ENCODE results near the gene TLL1. TPM values are rescaled to one million over a fixed set of nuclear protein-coding genes. Genes with fewer than 3 reads are reported as not detected.

Gene TLL1
- total RNA-seq, 1 donor from 2014 or later = 2.6 TPM

DNA sequence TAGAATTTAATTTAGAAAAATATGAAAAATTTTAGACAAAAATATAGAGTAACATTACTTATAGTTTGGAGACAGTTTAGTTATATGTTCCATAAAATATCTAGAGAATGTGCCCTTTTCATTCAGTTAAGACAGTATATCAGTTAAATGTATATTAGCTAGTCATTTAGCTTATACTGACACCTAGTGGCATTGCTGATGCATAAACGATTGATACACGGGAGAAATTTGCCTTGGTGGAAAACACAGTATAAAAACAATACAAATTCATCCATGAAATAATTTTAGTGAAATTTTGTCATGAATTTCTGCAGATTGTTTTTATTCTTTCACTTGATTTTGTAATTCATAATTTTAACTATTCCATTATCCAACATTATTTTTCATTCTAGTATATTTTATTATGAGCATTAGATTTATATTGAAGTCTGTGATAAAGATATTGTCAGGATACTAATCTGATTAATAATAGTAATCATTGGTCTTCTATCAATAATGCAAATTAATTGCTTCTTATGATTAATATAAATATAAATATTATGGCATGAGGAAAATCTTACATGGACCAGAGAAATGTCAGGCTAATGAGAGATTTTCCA, 219.0 kb downstream of the TLL1 start:
- no peak overlapping the region for H3K9ac ChIP-seq (ENCODE audit: low read depth in 1 of 3, low read length in 3 of 3)
- no peaks in the 10 kb centered on the region for H3K27me3 ChIP-seq (ENCODE audit: control insufficient read depth in 3 of 3, insufficient read depth in 3 of 3, low read length in 3 of 3)
- no peaks in the 10 kb centered on the region for H3K36me3 ChIP-seq (ENCODE audit: control insufficient read depth in 3 of 3, insufficient read depth in 3 of 3, low read length in 3 of 3)
- H3K27ac ChIP-seq (ENCODE audit: low read depth, low read length) = no peak overlapping the region
- no peak overlapping the region for H3K4me3 ChIP-seq (ENCODE audit: low read length in 3 of 3)
- no peaks in the 10 kb centered on the region for H3K9me3 ChIP-seq (ENCODE audit: control insufficient read depth in 3 of 3, low read length in 3 of 3)
- H3K4me1 ChIP-seq (ENCODE audit: control insufficient read depth in 3 of 3, insufficient read depth in 3 of 3, low read length in 3 of 3) = no peaks in the 10 kb centered on the region

DNA sequence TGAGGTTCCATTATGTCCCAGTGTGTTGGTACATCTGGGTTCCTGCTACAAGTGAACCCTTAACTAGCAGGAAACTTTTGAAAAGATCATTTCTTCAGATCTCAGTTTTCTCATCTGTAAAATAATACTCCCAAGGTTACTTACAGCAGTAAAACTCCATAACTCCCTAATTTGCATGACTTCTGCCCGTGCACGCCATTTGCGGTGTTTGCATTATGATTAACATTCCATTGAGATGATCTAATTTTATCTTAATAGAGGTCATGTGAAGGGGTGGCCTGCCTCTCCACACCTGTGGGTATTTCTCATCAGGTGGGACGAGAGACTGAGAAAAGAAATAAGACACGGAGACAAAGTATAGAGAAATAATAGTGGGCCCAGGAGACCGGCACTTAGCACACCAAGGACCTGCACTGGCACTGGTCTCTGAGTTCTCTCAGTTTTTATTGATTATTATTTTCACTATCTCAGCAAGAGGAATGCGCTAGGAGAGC, 219.8 kb downstream of the TLL1 start:
- Histone ChIP-seq H3K4me1 (ENCODE audit: control insufficient read depth in 3 of 3, insufficient read depth in 3 of 3, low read length in 3 of 3) (no peaks in the 10 kb centered on the region), H3K9ac (ENCODE audit: low read depth in 1 of 3, low read length in 3 of 3) (no peak overlapping the region), H3K27ac (ENCODE audit: low read depth, low read length) (no peak overlapping the region), H3K4me3 (ENCODE audit: low read length in 3 of 3) (no peak overlapping the region), H3K27me3 (ENCODE audit: control insufficient read depth in 3 of 3, insufficient read depth in 3 of 3, low read length in 3 of 3) (no peaks in the 10 kb centered on the region), H3K36me3 (ENCODE audit: control insufficient read depth in 3 of 3, insufficient read depth in 3 of 3, low read length in 3 of 3) (no peaks in the 10 kb centered on the region), H3K9me3 (ENCODE audit: control insufficient read depth in 3 of 3, low read length in 3 of 3) (no peaks in the 10 kb centered on the region)

DNA sequence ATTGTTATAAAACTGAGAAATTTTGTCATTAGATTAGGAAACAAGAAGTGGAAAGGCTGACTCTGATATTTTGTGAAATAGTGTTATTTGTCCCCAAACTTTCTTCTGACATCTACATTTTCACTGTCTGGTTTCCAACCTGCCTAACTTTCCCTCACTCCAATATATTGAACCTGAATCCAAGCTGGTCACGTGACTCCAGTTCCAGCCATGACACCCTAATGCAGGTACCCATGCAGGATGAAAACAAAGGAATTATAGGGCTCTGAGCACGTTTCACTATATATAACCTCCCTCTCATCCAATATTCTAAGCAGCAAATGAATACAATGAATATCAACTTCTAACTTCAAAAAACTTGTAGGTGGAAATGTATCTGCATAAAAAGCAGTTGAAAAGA, 231.6 kb downstream of the TLL1 start:
- Histone ChIP-seq H3K4me1 (ENCODE audit: control insufficient read depth in 3 of 3, insufficient read depth in 3 of 3, low read length in 3 of 3) (no peaks in the 10 kb centered on the region), H3K27ac (ENCODE audit: low read depth, low read length) (no peak overlapping the region), H3K36me3 (ENCODE audit: control insufficient read depth in 3 of 3, insufficient read depth in 3 of 3, low read length in 3 of 3) (no peaks in the 10 kb centered on the region), H3K27me3 (ENCODE audit: control insufficient read depth in 3 of 3, insufficient read depth in 3 of 3, low read length in 3 of 3) (no peaks in the 10 kb centered on the region), H3K4me3 (ENCODE audit: low read length in 3 of 3) (no peak overlapping the region), H3K9me3 (ENCODE audit: control insufficient read depth in 3 of 3, low read length in 3 of 3) (peaks cover 0 to 3% (median 2%) of the 10 kb centered on the region in 3 donors), H3K9ac (ENCODE audit: low read depth in 1 of 3, low read length in 3 of 3) (no peak overlapping the region)

DNA sequence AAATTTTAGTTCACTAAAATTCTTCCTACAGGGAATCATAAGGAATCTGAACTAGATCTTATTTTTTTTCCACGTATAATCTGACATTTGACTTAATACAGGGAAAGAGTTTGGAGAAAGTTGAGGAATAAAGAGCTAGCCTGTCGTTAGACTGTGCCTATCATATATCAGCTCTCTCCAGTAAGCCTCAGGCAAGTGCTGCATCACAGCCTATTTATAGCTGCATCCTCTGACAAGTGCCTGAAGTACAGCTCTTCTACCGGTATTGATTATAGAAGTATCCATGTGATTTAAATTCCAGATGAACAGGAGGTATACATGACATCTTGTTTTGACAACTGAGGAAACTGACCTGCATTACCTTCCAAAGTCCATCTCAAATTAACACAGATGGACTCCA, 248.9 kb downstream of the TLL1 start:
- no peaks in the 10 kb centered on the region for H3K36me3 ChIP-seq (ENCODE audit: control insufficient read depth in 3 of 3, insufficient read depth in 3 of 3, low read length in 3 of 3)
- H3K9me3 ChIP-seq (ENCODE audit: control insufficient read depth in 3 of 3, low read length in 3 of 3) = no peaks in the 10 kb centered on the region
- no peaks in the 10 kb centered on the region for H3K4me1 ChIP-seq (ENCODE audit: control insufficient read depth in 3 of 3, insufficient read depth in 3 of 3, low read length in 3 of 3)
- H3K27me3 ChIP-seq (ENCODE audit: control insufficient read depth in 3 of 3, insufficient read depth in 3 of 3, low read length in 3 of 3) = no peaks in the 10 kb centered on the region
- H3K4me3 ChIP-seq (ENCODE audit: low read length in 3 of 3) = peak overlapping the region; percentile 28 to 63 (median 28)
- no peak overlapping the region for H3K27ac ChIP-seq (ENCODE audit: low read depth, low read length)
- H3K9ac ChIP-seq (ENCODE audit: low read depth in 1 of 3, low read length in 3 of 3) = peak overlapping the region in 2 of 3 donors; percentile 22 to 47

DNA sequence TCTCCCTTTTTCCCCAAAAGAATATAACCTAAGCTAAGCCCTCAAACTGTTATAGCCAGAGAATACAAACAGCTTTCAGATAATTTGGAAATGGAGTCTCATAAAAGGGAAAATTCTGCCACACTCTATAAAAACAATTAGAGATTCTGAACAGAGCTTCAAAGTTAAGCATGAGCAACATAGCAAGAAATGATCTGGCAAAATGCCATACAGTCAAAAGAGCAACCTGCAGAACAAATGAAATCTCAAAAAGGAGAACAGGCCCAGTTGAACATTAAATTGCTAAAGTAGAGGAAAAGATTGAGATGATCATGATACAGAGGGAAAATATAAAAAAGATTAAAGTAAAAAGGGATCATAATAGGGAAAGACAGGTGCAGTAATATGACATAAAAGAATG, 250.5 kb downstream of the TLL1 start:
- H3K36me3 ChIP-seq (ENCODE audit: control insufficient read depth in 3 of 3, insufficient read depth in 3 of 3, low read length in 3 of 3) = no peaks in the 10 kb centered on the region
- no peak overlapping the region for H3K4me3 ChIP-seq (ENCODE audit: low read length in 3 of 3)
- H3K27me3 ChIP-seq (ENCODE audit: control insufficient read depth in 3 of 3, insufficient read depth in 3 of 3, low read length in 3 of 3) = no peaks in the 10 kb centered on the region
- no peak overlapping the region for H3K9ac ChIP-seq (ENCODE audit: low read depth in 1 of 3, low read length in 3 of 3)
- H3K27ac ChIP-seq (ENCODE audit: low read depth, low read length) = no peak overlapping the region
- H3K4me1 ChIP-seq (ENCODE audit: control insufficient read depth in 3 of 3, insufficient read depth in 3 of 3, low read length in 3 of 3) = no peaks in the 10 kb centered on the region
- no peaks in the 10 kb centered on the region for H3K9me3 ChIP-seq (ENCODE audit: control insufficient read depth in 3 of 3, low read length in 3 of 3)

DNA sequence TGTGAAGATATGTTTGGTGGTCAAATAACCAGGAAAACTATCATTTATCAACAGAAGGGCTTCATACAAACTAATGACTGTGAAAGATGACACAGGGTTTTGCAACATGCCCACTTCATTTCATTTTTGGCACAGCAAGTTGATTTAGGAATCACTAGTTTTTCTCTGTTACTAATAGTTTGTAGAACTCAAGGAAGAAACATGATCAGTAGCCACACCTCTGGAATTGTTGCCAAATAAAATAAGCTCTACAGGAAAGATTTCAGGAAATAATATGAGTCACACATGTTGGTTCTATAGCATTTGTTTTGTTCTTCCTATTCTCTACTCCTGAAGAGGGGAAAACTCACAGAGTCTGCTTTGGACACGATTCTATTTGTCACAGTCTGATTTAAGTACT, 255.4 kb downstream of the TLL1 start:
- no peaks in the 10 kb centered on the region for H3K36me3 ChIP-seq (ENCODE audit: control insufficient read depth in 3 of 3, insufficient read depth in 3 of 3, low read length in 3 of 3)
- H3K9ac ChIP-seq (ENCODE audit: low read depth in 1 of 3, low read length in 3 of 3) = no peak overlapping the region
- H3K27me3 ChIP-seq (ENCODE audit: control insufficient read depth in 3 of 3, insufficient read depth in 3 of 3, low read length in 3 of 3) = no peaks in the 10 kb centered on the region
- no peaks in the 10 kb centered on the region for H3K4me1 ChIP-seq (ENCODE audit: control insufficient read depth in 3 of 3, insufficient read depth in 3 of 3, low read length in 3 of 3)
- no peak overlapping the region for H3K27ac ChIP-seq (ENCODE audit: low read depth, low read length)
- H3K4me3 ChIP-seq (ENCODE audit: low read length in 3 of 3) = no peak overlapping the region
- peaks cover 0 to 2% (median 0%) of the 10 kb centered on the region in 3 donors for H3K9me3 ChIP-seq (ENCODE audit: control insufficient read depth in 3 of 3, low read length in 3 of 3)

DNA sequence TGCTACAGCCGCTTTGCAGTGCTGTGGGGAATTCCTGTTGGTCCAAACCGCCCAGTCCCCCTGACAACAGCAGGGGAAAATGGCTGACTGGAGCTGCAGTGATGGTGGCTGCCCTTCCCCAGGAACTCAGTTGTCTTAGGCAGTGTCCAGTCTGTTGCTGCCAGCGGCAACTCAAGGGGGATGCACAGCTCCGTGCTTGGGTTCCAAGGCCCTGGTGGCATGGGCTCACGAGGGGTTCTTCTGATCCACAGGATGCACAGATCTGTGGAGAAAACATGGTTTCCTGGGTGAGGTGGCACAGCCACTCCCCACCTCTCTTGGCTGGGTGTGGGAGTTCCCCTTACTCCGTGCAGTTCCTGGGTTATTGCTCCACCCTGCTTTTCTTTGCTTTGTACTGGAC, 261.2 kb downstream of the TLL1 start:
- no peak overlapping the region for H3K27ac ChIP-seq (ENCODE audit: low read depth, low read length)
- no peak overlapping the region for H3K4me3 ChIP-seq (ENCODE audit: low read length in 3 of 3)
- H3K4me1 ChIP-seq (ENCODE audit: control insufficient read depth in 3 of 3, insufficient read depth in 3 of 3, low read length in 3 of 3) = no peaks in the 10 kb centered on the region
- no peak overlapping the region for H3K9ac ChIP-seq (ENCODE audit: low read depth in 1 of 3, low read length in 3 of 3)
- no peaks in the 10 kb centered on the region for H3K36me3 ChIP-seq (ENCODE audit: control insufficient read depth in 3 of 3, insufficient read depth in 3 of 3, low read length in 3 of 3)
- H3K9me3 ChIP-seq (ENCODE audit: control insufficient read depth in 3 of 3, low read length in 3 of 3) = peaks cover 0 to 2% (median 0%) of the 10 kb centered on the region in 3 donors
- H3K27me3 ChIP-seq (ENCODE audit: control insufficient read depth in 3 of 3, insufficient read depth in 3 of 3, low read length in 3 of 3) = no peaks in the 10 kb centered on the region

DNA sequence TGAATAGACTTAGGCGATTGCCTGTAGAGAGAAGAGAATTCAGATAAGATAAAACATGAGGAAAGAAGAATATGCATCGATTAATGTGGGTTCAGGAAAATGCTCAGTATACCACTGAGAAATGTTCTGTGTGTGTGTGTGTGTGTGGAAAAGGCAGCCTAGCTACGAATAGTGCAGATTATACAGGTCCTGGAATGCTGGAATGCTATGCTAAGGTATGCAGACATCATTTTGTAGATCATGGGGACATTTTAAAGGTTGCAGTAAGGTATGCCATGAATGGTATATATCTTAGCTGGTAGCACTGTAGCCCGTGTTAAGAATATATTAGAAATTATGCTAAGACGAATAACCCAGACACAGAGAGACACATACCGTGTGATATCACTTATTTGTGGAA, 267.9 kb downstream of the TLL1 start:
- Histone ChIP-seq H3K4me3 (ENCODE audit: low read length in 3 of 3) (no peak overlapping the region), H3K9me3 (ENCODE audit: control insufficient read depth in 3 of 3, low read length in 3 of 3) (no peaks in the 10 kb centered on the region), H3K9ac (ENCODE audit: low read depth in 1 of 3, low read length in 3 of 3) (no peak overlapping the region), H3K4me1 (ENCODE audit: control insufficient read depth in 3 of 3, insufficient read depth in 3 of 3, low read length in 3 of 3) (no peaks in the 10 kb centered on the region), H3K27me3 (ENCODE audit: control insufficient read depth in 3 of 3, insufficient read depth in 3 of 3, low read length in 3 of 3) (no peaks in the 10 kb centered on the region), H3K36me3 (ENCODE audit: control insufficient read depth in 3 of 3, insufficient read depth in 3 of 3, low read length in 3 of 3) (no peaks in the 10 kb centered on the region), H3K27ac (ENCODE audit: low read depth, low read length) (no peak overlapping the region)

DNA sequence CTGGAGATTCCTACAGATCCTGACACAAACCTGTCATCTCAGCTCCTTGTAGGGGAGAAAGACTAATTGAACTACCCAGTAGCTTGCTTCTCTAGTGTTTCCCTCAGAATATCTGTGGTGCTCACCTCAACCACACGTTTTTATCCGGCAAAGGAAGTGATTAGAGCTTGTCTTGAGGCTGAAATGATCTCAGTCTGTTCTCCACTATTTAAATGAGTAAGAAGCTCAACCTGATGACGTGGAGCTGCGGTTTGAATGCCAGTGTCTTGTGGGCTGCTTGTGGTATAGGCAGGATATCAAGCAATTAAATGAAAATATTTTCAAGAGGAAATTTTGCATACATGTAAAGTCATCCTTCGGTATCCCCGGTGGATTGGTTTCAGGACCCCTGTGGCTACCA, 270.2 kb downstream of the TLL1 start:
- no peaks in the 10 kb centered on the region for H3K27me3 ChIP-seq (ENCODE audit: control insufficient read depth in 3 of 3, insufficient read depth in 3 of 3, low read length in 3 of 3)
- H3K9me3 ChIP-seq (ENCODE audit: control insufficient read depth in 3 of 3, low read length in 3 of 3) = no peaks in the 10 kb centered on the region
- no peak overlapping the region for H3K4me3 ChIP-seq (ENCODE audit: low read length in 3 of 3)
- no peak overlapping the region for H3K9ac ChIP-seq (ENCODE audit: low read depth in 1 of 3, low read length in 3 of 3)
- H3K27ac ChIP-seq (ENCODE audit: low read depth, low read length) = no peak overlapping the region
- no peaks in the 10 kb centered on the region for H3K36me3 ChIP-seq (ENCODE audit: control insufficient read depth in 3 of 3, insufficient read depth in 3 of 3, low read length in 3 of 3)
- H3K4me1 ChIP-seq (ENCODE audit: control insufficient read depth in 3 of 3, insufficient read depth in 3 of 3, low read length in 3 of 3) = no peaks in the 10 kb centered on the region

DNA sequence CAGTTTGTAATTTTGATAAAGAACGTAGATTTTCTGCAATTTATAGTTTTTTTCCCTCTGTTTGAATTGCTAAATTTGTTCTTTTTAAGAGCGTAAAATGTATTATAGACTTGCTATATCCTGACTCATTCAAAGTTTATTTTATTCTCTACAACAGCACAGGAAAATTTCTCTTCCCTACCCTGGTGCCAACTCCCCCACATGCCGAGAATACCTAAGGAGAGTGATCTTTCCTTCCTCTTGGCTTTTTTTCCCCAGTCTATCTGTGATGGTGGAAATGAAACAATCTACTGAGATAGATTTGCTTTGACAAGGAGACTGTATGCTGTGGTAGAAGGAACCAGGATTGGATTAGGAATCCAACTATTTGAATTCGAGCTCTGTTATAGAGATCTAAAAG, 271.6 kb downstream of the TLL1 start:
- no peak overlapping the region for H3K27ac ChIP-seq (ENCODE audit: low read depth, low read length)
- H3K9me3 ChIP-seq (ENCODE audit: control insufficient read depth in 3 of 3, low read length in 3 of 3) = no peaks in the 10 kb centered on the region
- H3K4me3 ChIP-seq (ENCODE audit: low read length in 3 of 3) = no peak overlapping the region
- no peaks in the 10 kb centered on the region for H3K27me3 ChIP-seq (ENCODE audit: control insufficient read depth in 3 of 3, insufficient read depth in 3 of 3, low read length in 3 of 3)
- no peaks in the 10 kb centered on the region for H3K4me1 ChIP-seq (ENCODE audit: control insufficient read depth in 3 of 3, insufficient read depth in 3 of 3, low read length in 3 of 3)
- no peak overlapping the region for H3K9ac ChIP-seq (ENCODE audit: low read depth in 1 of 3, low read length in 3 of 3)
- H3K36me3 ChIP-seq (ENCODE audit: control insufficient read depth in 3 of 3, insufficient read depth in 3 of 3, low read length in 3 of 3) = no peaks in the 10 kb centered on the region

All from skeletal muscle tissue (tissue), 4 donors.